Lung (tissue), 12 donors: ENCODE measurements around the gene MON1B. TPM values are rescaled to one million over a fixed set of nuclear protein-coding genes. Genes with fewer than 3 reads are reported as not detected.
"Not testable (repeated sequence)": the region's sequence is repeated elsewhere in the genome, so short reads cannot be mapped to it uniquely, and the experiment has no call there.

Experiments
- ATAC-seq: fragments of 200-7000 bp; cut with Tn5 transposase; one replicate; pipeline ENCODE4 v1.9.1; 2020; ENCODE audit warnings: moderate number of reproducible peaks; ENCODE audit not compliant: insufficient read depth, low FRiP score
- DNase-seq, 3 donors: peaks; one replicate each; pipeline ENCODE4 v3.0.0-alpha.2; 2013 to 2017
- H3K27ac ChIP-seq, 2 donors: one replicate each; pipeline ENCODE4 v1.5.1; 2013; ENCODE audit warnings: mild to moderate bottlenecking in 2 of 2, moderate library complexity in 2 of 2, control low read depth in 1 of 2, inconsistent platforms in 1 of 2, low read depth in 1 of 2, low read length in 1 of 2
- H3K27me3 ChIP-seq, 3 donors: one replicate each; pipeline ENCODE4 v1.5.1; 2013; ENCODE audit warnings: low read length in 2 of 3; ENCODE audit not compliant: control insufficient read depth in 3 of 3, insufficient read depth in 3 of 3
- H3K36me3 ChIP-seq, 4 donors: one replicate each; pipeline ENCODE4 v1.5.1; 2013; ENCODE audit warnings: low read length in 4 of 4, mild to moderate bottlenecking in 1 of 4, moderate library complexity in 1 of 4; ENCODE audit not compliant: control insufficient read depth in 4 of 4, insufficient read depth in 4 of 4
- H3K4me1 ChIP-seq, 5 donors: one replicate each; pipeline ENCODE4 v1.5.1; 2013; ENCODE audit warnings: low read length in 5 of 5, mild to moderate bottlenecking in 2 of 5, moderate library complexity in 1 of 5; ENCODE audit not compliant: control insufficient read depth in 5 of 5, insufficient read depth in 5 of 5
- H3K4me3 ChIP-seq: one replicate; pipeline ENCODE4 v1.5.1; 2013; ENCODE audit warnings: mild to moderate bottlenecking, control low read depth, moderate library complexity
- H3K9ac ChIP-seq, 2 donors: one replicate each; pipeline ENCODE4 v1.5.1; 2013; ENCODE audit warnings: low read length in 2 of 2, control low read depth in 1 of 2; ENCODE audit not compliant: insufficient read depth in 1 of 2
- H3K9me3 ChIP-seq, 4 donors: one replicate each; pipeline ENCODE4 v1.5.1; 2013; ENCODE audit warnings: low read length in 3 of 4, mild to moderate bottlenecking in 1 of 4, moderate library complexity in 1 of 4; ENCODE audit not compliant: control insufficient read depth in 4 of 4, insufficient read depth in 3 of 4
- WGBS, 2 donors: extraction: QIAGEN DNeasy Blood & Tissue Kit; methylation state at CpG; one replicate each; pipeline ENCODE4 v1.1.7; 2013; 5-methylcytosine and 5-hydroxymethylcytosine counted together
- polyA plus RNA-seq, 2 donors: library from polyadenylated mRNA; stranded (reverse); fragments of 200-250 nt; gene quantifications; one replicate each; pipeline ENCODE4 v1.2.1, GENCODE V29; 2013
- total RNA-seq, 2 donors: library from RNA; depleted of rRNA in 1 of 2; stranded (reverse); fragments of >200 nt in 1 of 2; gene quantifications; one replicate each; pipeline ENCODE4 v1.2.1, GENCODE V29; 2014 to 2021
- TF ChIP-seq, protein P1 (sequence below): IDR thresholded peaks from 2 replicates; pipeline ENCODE4 v1.5.1; 2012; ENCODE audit warnings: mild to moderate bottlenecking; ENCODE audit errors: control extremely low read depth, extremely low read depth
- donor health status: control.
- donor health status: control.
- donor health status: Bipolar disorder and iron deficiency.
- donor health status: healthy.
- donor health status: DM: yes; HTN: yes; CAD: no.

The MON1B gene
- total and polyA plus RNA-seq, 4 donors: 8.8 to 77.8 (median 23.8) TPM

DNA sequence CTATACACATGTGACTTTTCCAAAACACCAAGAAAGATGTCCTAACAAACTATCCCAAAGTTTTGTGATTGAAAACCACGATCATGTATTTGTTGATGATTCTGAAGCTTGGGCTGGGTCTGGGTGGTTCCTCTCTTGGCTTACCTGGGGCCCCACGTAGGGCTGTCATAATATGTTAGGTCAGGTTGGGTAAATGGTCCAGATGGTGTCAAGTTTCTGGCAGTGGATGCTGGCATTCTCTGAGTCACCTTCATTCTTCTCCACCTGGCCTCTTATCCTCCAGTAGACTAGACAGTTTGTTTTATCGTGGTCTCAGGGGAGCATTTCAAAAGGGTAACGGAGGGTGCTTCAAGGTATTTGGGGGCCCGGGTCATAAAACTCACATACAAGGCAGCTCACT, 47.6 kb downstream of the MON1B start:
- TF ChIP-seq, protein P1, sequence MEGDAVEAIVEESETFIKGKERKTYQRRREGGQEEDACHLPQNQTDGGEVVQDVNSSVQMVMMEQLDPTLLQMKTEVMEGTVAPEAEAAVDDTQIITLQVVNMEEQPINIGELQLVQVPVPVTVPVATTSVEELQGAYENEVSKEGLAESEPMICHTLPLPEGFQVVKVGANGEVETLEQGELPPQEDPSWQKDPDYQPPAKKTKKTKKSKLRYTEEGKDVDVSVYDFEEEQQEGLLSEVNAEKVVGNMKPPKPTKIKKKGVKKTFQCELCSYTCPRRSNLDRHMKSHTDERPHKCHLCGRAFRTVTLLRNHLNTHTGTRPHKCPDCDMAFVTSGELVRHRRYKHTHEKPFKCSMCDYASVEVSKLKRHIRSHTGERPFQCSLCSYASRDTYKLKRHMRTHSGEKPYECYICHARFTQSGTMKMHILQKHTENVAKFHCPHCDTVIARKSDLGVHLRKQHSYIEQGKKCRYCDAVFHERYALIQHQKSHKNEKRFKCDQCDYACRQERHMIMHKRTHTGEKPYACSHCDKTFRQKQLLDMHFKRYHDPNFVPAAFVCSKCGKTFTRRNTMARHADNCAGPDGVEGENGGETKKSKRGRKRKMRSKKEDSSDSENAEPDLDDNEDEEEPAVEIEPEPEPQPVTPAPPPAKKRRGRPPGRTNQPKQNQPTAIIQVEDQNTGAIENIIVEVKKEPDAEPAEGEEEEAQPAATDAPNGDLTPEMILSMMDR: no peak
- ATAC-seq: no peak
- Histone ChIP-seq H3K27ac (no peak overlapping the region), H3K9me3 (peaks cover 0 to 2% (median 0%) of the 10 kb centered on the region in 4 donors), H3K9ac (no peak overlapping the region), H3K27me3 (no peaks in the 10 kb centered on the region), H3K4me3 (no peak overlapping the region), H3K4me1 (no peaks in the 10 kb centered on the region), H3K36me3 (no peaks in the 10 kb centered on the region)
- no peak for DNase-seq
- WGBS, 2 donors: 75 to 84% methylated on average over 5 of the region's 5 CpGs

DNA sequence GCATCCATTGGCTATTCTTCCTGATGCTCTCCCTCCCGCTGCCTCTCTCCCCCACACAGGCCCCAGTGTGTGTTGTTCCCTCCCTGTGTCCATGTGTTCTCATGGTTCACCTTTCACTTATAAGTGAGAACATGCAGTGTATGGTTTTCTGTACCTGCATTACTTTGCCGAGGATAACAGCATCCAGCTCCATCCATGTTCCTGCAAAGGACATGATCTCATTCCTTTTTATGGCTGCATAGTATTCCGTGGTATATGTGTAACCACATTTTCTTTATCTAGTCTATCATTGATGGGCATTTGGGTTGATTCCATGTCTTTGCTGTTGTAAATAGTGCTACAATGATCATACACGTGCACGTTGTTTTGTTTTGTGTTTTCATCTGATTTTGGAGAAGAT, 51.5 kb downstream of the MON1B start:
- 96 to 97% methylated on average over 5 of the region's 5 CpGs for WGBS, 2 donors
- not testable (repeated sequence) for H3K36me3 ChIP-seq, DNase-seq, H3K27me3 ChIP-seq, H3K9me3 ChIP-seq, H3K4me3 ChIP-seq, H3K9ac ChIP-seq, H3K27ac ChIP-seq, ATAC-seq, H3K4me1 ChIP-seq

DNA sequence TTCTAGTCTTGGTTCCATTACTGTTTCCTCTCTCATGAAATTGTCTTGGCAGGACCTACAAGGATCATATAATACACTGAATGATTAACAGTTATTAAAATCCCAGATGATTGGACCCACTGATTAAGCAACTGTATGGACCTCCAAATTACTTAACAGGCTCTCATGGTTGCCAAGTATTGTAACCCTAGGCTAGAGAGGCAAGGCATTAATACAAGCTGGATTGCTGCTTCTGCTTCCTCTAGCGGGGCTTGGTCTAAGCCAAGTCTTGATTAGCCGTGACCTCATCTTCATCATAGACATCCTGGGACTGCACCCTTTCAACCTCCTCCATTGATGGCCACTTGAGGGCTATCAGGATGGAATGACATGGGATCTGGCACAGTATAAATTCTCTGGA, 55.2 kb downstream of the MON1B start:
- no peak overlapping the region for H3K9ac ChIP-seq
- H3K27me3 ChIP-seq: no peaks in the 10 kb centered on the region
- peak in 2 of 3 donors; percentile 4 to 56 for DNase-seq
- H3K36me3 ChIP-seq: no peaks in the 10 kb centered on the region
- WGBS, 2 donors: 82 to 94% methylated on average over 2 of the region's 2 CpGs
- no peaks in the 10 kb centered on the region for H3K4me1 ChIP-seq
- no peak overlapping the region for H3K27ac ChIP-seq
- no peak for ATAC-seq
- peaks cover 0 to 4% (median 0%) of the 10 kb centered on the region in 4 donors for H3K9me3 ChIP-seq
- no peak overlapping the region for H3K4me3 ChIP-seq
- TF ChIP-seq, protein P1: no peak

- Histone ChIP-seq H3K9ac (no peak overlapping the region), H3K4me3 (no peak overlapping the region), H3K9me3 (no peaks in the 10 kb centered on the region), H3K4me1 (no peaks in the 10 kb centered on the region), H3K36me3 (no peaks in the 10 kb centered on the region), H3K27me3 (no peaks in the 10 kb centered on the region), H3K27ac (no peak overlapping the region)
- ATAC-seq: no peak
- 90 to 91% methylated on average over 4 of the region's 4 CpGs for WGBS, 2 donors
- TF ChIP-seq, protein P1: no peak
- peak in 1 of 3 donors; percentile 24 for DNase-seq
Observed at GRCh38 chr16:77250400-77250799, 59.4 kb downstream of the MON1B start.

Other genes with a start within 250 kb of the MON1B start
- 1 to 10 TPM in 1 of 2 donors, not detected in 1; 6.9 TPM for gene SYCE1L, start 8.2 kb downstream of the MON1B start, total RNA-seq
- 1 to 10 TPM; 1.4 to 4.0 TPM for gene SYCE1L, start 8.2 kb downstream of the MON1B start, polyA plus RNA-seq
- under 1 TPM in 1 of 2 donors, not detected in 1; 0.82 TPM for gene ADAMTS18, start 243.8 kb downstream of the MON1B start, total RNA-seq
- under 1 TPM in 1 of 2 donors, not detected in 1; 0.02 TPM for gene ADAMTS18, start 243.8 kb downstream of the MON1B start, polyA plus RNA-seq